Measurements from ENCODE around the gene AHRR. TPM values are rescaled to one million over a fixed set of nuclear protein-coding genes. Genes with fewer than 3 reads are reported as not detected.

Gene AHRR
- total and polyA plus RNA-seq, 2 of the 4 experiments (the other 2 are of a cell fraction), result 15.6 to 37.1 TPM

DNA sequence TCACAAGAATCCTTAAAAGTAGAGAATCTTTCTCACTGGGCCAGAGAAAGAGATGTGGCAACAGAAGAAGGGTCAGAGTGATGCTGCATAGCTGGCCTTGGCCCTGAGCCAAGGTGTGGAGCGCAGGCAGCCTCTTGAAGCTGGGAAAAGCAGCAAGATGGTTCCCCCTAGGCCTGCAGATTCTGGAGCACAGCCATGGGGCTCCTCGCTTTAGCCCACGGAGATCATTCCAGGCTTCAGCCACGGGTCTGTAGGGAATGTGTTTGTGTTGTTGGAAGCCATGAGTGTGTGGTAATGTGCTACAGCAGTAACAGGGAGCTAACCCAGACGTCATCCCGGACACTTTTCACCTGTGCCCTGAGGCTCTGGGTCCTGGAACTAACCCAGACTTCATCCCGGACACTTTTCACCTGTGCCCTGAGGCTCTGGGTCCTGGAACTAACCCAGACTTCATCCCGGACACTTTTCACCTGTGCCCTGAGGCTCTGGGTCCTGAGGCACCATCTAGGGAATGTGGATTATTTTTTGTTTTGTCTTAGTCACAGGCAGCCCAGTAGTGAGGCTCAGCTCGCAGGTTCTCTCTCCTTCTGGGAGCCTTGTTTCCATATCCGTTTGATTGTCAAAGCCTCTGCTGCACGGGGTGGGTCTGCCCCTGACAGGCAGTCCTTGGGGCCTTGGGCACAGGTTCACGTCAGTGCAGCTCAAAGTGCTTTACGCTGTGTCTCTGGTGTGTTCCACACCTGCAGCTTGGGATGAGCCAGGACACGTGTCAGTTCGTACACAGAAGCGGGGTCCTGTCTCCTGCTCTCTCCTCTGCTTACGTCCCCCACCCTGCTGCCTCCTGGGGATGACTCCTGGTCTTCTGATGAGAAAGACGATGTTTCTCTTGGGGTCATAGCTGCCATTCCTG, 65.2 kb downstream of the AHRR start:
- CTCF ChIA-PET, result no interaction called here
- Histone ChIP-seq H4K8ac (ENCODE audit: low read depth in 2 of 2, low read length in 2 of 2) (peak overlapping the region in 1 of 2 experiments; percentile 65; a peak in 3 of 4 replicates), H2BK15ac (ENCODE audit: low read depth, low read length) (0 out of 3 replicates have a peak overlapping the region, but pooled peaks have one; percentile 14), H3K14ac (replicated peaks; ENCODE audit: low read depth, low read length) (peak overlapping the region; percentile 61; the same call in 1 of the 2 replicates), H3K23ac (ENCODE audit: low read depth, low read length) (peak overlapping the region; percentile 36; the same call in 1 of the 2 replicates), H2AFZ (replicated peaks; ENCODE audit: low read length, poor library complexity) (no peak overlapping the region), H3K27me3 (ENCODE audit: control insufficient read depth, insufficient read depth, low read length) (no peaks in the 10 kb centered on the region), H3K18ac (ENCODE audit: low read depth, low read length) (peak overlapping the region; percentile 47), H3K56ac (ENCODE audit: extremely low read depth, insufficient read depth, low read length) (peak overlapping the region; percentile 16; the same call in 1 of the 2 replicates), H4K5ac (ENCODE audit: low read depth, low read length) (peak overlapping the region; percentile 59), H2BK5ac (ENCODE audit: low read depth, low read length, poor library complexity, severe bottlenecking) (peak overlapping the region; percentile 79), H2BK120ac (ENCODE audit: low read depth, low read length) (peak overlapping the region; percentile 54), H3K4me3 (ENCODE audit: insufficient read depth, low read depth, low read length) (no peak overlapping the region), H3K36me3 (ENCODE audit: control insufficient read depth, insufficient read depth, low read length) (peaks cover 40% of the 10 kb centered on the region), H3K4me1 (ENCODE audit: control insufficient read depth, insufficient read depth, low read length) (peaks cover 7% of the 10 kb centered on the region), H2AK5ac (ENCODE audit: low read depth, low read length) (peak overlapping the region; percentile 69), H2AK9ac (replicated peaks; ENCODE audit: low read depth, low read length, poor library complexity) (no peak overlapping the region), H3K4ac (ENCODE audit: low read depth, low read length) (peak overlapping the region; percentile 51), H3K27ac (ENCODE audit: insufficient read depth, low read length) (peak overlapping the region; percentile 24; the same call in 1 of the 2 replicates), H3K79me1 (ENCODE audit: low read depth in 1 of 2, low read length in 2 of 2) (peaks cover 21 to 64% of the 10 kb centered on the region in 2 experiments; a peak in 3 of 4 replicates), H3K4me2 (ENCODE audit: low read depth, low read length) (no peak overlapping the region), H4K20me1 (ENCODE audit: insufficient read depth, low read length) (no peaks in the 10 kb centered on the region; the same call in 1 of the 2 replicates), H3K9me1 (ENCODE audit: insufficient read depth, low read length) (peaks cover 11% of the 10 kb centered on the region), H2BK20ac (ENCODE audit: low read depth, low read length) (peak overlapping the region; percentile 75), H3K9ac (ENCODE audit: low read depth, low read length) (peak overlapping the region; percentile 22; the same call in 1 of the 2 replicates), H3K9me3 (ENCODE audit: control insufficient read depth, insufficient read depth, low read length) (peaks cover 2% of the 10 kb centered on the region), H4K91ac (ENCODE audit: insufficient read depth, low read depth, low read length) (peak overlapping the region; percentile 37)
- in situ Hi-C loops (cut with MboI; ENCODE audit: low sequenced_read_pairs), result no loop called here
- intact Hi-C loops (cut with micrococcal nuclease), result no loop called here
- ATAC-seq (ENCODE audit: low read depth) (peak; percentile 75), DNase-seq (peak; percentile 76)
- dilution Hi-C loops (cut with HindIII; ENCODE audit: low sequenced_read_pairs, unreplicated experiment), result no loop called here
- BruUV-seq (replicated peaks), result no TSS peak
- POLR2A ChIA-PET (ENCODE audit: unreplicated experiment), result no interaction called here
- TF ChIP-seq CEBPB (IDR thresholded peaks at IDR 0.05; ENCODE audit: low read depth, low read length) (peak; percentile 69), POLR2A (IDR thresholded peaks at IDR 0.05; ENCODE audit: low read depth, low read length) (no peak)
- WGBS, 2 experiments (ENCODE audit: extremely low coverage in 2 of 2, insufficient read length in 1 of 2), result 74% methylated on average over 9 of the region's 18 CpGs; no CpG with 5 or more reads in 1 of the 2 experiments
